ENCODE data around the gene CD46.
"Not testable (repeated sequence)": the region's sequence is repeated elsewhere in the genome, so short reads cannot be mapped to it uniquely, and the experiment has no call there.

Gene CD46

DNA sequence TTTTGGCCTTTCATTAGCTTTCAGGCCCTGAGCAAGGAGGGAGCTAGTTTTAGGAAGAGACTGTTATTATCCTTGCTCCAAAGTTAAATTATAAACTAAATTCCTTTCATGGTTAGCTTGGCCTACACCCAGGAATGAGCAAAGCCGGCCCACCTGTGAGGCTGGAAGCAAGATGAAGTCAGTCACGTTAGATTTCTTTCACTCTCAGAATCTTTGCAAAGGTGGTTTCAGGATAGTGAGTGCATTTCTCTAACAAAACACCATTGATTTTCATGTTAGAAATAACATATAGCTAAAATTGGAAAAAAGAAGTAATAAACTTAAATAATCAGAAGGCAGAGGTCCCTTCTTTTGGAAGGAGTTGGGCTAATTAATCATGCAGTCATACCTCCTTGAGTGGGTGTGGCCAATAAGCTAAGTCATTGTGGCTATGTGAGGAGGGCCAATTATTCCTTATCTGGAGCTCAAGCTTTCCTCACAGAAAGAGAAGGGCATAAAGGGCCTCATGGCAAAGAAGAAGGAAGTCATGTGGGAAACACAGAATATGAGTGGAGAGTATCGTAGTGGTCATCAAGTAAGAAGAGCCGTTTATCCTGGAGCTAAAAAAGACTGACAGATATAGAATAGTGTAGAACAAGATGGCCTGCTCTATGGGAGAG, 23.5 kb upstream of the CD46 start:
- not testable (repeated sequence) for H2AFZ ChIP-seq (ENCODE audit: low read length); H3K79me1 ChIP-seq (ENCODE audit: low read depth, low read length); H3K23ac ChIP-seq (ENCODE audit: low read depth, low read length, poor library complexity); H3K27ac ChIP-seq (replicated peaks; ENCODE audit: low read length); H3K27me3 ChIP-seq (ENCODE audit: control insufficient read depth in 3 of 3, insufficient read depth in 3 of 3, low read depth in 1 of 3, low read length in 3 of 3); H3K4ac ChIP-seq (ENCODE audit: low read length); H3K18ac ChIP-seq (ENCODE audit: low read length); H2BK5ac ChIP-seq (ENCODE audit: low read length); H2BK12ac ChIP-seq (ENCODE audit: low read length); H2AK5ac ChIP-seq (ENCODE audit: low read depth, low read length); H2BK15ac ChIP-seq (ENCODE audit: low read length); H3K4me1 ChIP-seq (ENCODE audit: control insufficient read depth in 2 of 2, insufficient read depth in 1 of 2, low read depth in 1 of 2, low read length in 2 of 2); DNase-seq (ENCODE audit: low spot score); H3K4me3 ChIP-seq (ENCODE audit: low read length in 2 of 2); H2BK120ac ChIP-seq (ENCODE audit: low read depth, low read length); H3K9me3 ChIP-seq (replicated peaks in 1 of 2; ENCODE audit: control insufficient read depth in 2 of 2, insufficient read depth in 1 of 2, low read depth in 1 of 2, low read length in 2 of 2); H3K9ac ChIP-seq (ENCODE audit: low read depth, low read length, poor library complexity); H4K91ac ChIP-seq (ENCODE audit: low read depth, low read length, poor library complexity); H3K4me2 ChIP-seq (ENCODE audit: insufficient read depth, low read length, poor library complexity, severe bottlenecking); H3K14ac ChIP-seq (ENCODE audit: low read length); H3K36me3 ChIP-seq (replicated peaks in 1 of 2; ENCODE audit: control insufficient read depth in 2 of 2, insufficient read depth in 2 of 2, low read length in 2 of 2); H4K8ac ChIP-seq (ENCODE audit: low read depth, low read length)
- WGBS, 2 donors (ENCODE audit: extremely low coverage in 2 of 2, insufficient read length in 2 of 2, insufficient replicate concordance in 1 of 2), result no CpG with 5 or more reads among the region's 4 CpGs

DNA sequence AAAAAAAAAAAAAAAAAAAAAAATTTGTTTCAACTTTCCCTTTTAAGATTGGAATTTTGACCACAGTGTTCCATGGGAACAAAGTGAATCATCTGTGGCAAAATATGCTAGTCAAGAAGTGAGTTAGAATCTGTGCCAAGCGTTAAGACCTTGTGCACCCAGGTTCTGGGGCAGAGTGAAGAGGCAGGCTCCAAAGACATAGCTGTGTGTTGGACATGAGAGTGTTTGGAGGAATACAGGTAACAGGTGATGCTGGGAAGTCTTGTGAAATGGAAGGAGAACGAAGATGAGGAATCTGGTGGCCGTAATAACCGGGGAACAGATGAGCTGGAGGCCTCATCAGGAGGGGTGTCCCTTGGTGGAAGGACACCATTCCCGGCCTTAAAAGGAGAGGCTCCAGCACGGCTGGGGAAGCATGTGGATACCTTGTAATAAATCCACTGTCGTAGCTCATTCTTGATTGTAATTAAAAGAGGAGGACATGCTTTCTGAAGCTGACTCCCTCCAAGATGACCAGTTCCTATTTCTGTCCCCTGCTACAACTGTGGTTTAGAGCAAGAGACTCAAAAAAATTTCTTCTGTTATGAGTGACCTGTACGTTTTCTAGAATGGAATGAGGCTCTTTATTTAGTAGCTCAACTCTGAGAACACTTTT, 14.2 kb upstream of the CD46 start:
- not testable (repeated sequence) for H3K18ac ChIP-seq (ENCODE audit: low read length); H2BK120ac ChIP-seq (ENCODE audit: low read depth, low read length); H2BK5ac ChIP-seq (ENCODE audit: low read length); H4K91ac ChIP-seq (ENCODE audit: low read depth, low read length, poor library complexity); H3K4ac ChIP-seq (ENCODE audit: low read length); H2BK12ac ChIP-seq (ENCODE audit: low read length); H3K4me2 ChIP-seq (ENCODE audit: insufficient read depth, low read length, poor library complexity, severe bottlenecking); H2AK5ac ChIP-seq (ENCODE audit: low read depth, low read length); H2AFZ ChIP-seq (ENCODE audit: low read length); H3K4me1 ChIP-seq (ENCODE audit: control insufficient read depth in 2 of 2, insufficient read depth in 1 of 2, low read depth in 1 of 2, low read length in 2 of 2); DNase-seq (ENCODE audit: low spot score); H3K9ac ChIP-seq (ENCODE audit: low read depth, low read length, poor library complexity); H3K27ac ChIP-seq (replicated peaks; ENCODE audit: low read length); H3K9me3 ChIP-seq (replicated peaks in 1 of 2; ENCODE audit: control insufficient read depth in 2 of 2, insufficient read depth in 1 of 2, low read depth in 1 of 2, low read length in 2 of 2); H3K4me3 ChIP-seq (ENCODE audit: low read length in 2 of 2); H3K79me1 ChIP-seq (ENCODE audit: low read depth, low read length); H2BK15ac ChIP-seq (ENCODE audit: low read length); H3K14ac ChIP-seq (ENCODE audit: low read length); H3K36me3 ChIP-seq (replicated peaks in 1 of 2; ENCODE audit: control insufficient read depth in 2 of 2, insufficient read depth in 2 of 2, low read length in 2 of 2); H3K23ac ChIP-seq (ENCODE audit: low read depth, low read length, poor library complexity); H3K27me3 ChIP-seq (ENCODE audit: control insufficient read depth in 3 of 3, insufficient read depth in 3 of 3, low read depth in 1 of 3, low read length in 3 of 3); H4K8ac ChIP-seq (ENCODE audit: low read depth, low read length)
- no CpG with 5 or more reads among the region's 8 CpGs for WGBS, 2 donors (ENCODE audit: extremely low coverage in 2 of 2, insufficient read length in 2 of 2, insufficient replicate concordance in 1 of 2)

DNA sequence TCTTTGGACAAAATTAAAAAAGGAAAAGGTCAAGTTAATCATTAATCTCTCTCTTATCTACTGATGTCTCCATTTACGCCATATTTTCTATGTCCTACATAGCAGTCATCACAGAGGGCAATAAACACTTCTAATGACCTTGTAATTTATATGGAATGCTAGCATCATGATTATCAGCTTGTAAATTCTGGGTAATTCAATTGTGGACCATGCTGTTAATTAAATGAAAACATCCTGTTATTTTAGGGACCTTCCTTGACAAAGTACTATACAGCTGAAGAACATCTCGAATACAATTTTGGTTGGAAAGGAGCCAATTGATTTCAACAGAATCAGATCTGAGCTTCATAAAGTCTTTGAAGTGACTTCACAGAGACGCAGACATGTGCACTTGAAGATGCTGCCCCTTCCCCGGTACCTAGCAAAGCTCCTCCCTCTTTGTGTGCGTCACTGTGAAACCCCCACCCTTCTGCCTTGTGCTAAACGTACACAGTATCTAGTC, 13.6 kb upstream of the CD46 start:
- H3K4me2 ChIP-seq (ENCODE audit: insufficient read depth, low read length, poor library complexity, severe bottlenecking), result not testable (repeated sequence)

DNA sequence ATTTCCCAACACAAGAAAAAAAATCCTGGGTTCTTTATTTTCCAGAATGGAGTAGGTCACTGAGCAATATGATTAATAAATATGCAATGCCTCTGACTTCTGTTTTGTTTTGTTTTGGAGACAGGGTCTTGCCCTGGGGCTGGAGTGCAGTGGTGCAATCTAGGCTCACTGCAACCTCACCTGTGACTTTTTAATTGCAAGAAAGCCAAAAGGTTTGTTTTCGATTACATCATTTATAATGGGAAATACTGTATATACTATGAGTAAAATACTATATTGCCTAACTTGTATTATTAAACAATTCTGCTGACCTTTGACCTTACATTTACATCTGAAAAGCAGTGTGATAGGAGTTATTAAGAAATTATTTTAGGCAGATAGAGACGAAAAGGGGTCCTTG, 11.6 kb upstream of the CD46 start:
- no peak overlapping the region for H3K14ac ChIP-seq (ENCODE audit: low read length)
- H2BK15ac ChIP-seq (ENCODE audit: low read length), result no peak overlapping the region
- H3K4me3 ChIP-seq (ENCODE audit: low read length in 2 of 2), result no peak overlapping the region
- H4K8ac ChIP-seq (ENCODE audit: low read depth, low read length), result no peak overlapping the region
- no peak overlapping the region for H3K27ac ChIP-seq (replicated peaks; ENCODE audit: low read length)
- no peak overlapping the region for H3K4ac ChIP-seq (ENCODE audit: low read length)
- no peak overlapping the region for H3K4me2 ChIP-seq (ENCODE audit: insufficient read depth, low read length, poor library complexity, severe bottlenecking)
- H3K79me1 ChIP-seq (ENCODE audit: low read depth, low read length), result no peaks in the 10 kb centered on the region
- no peaks in the 10 kb centered on the region for H3K36me3 ChIP-seq (replicated peaks in 1 of 2; ENCODE audit: control insufficient read depth in 2 of 2, insufficient read depth in 2 of 2, low read length in 2 of 2)
- no peak overlapping the region for H4K91ac ChIP-seq (ENCODE audit: low read depth, low read length, poor library complexity)
- no peaks in the 10 kb centered on the region for H3K9me3 ChIP-seq (replicated peaks in 1 of 2; ENCODE audit: control insufficient read depth in 2 of 2, insufficient read depth in 1 of 2, low read depth in 1 of 2, low read length in 2 of 2)
- no peak overlapping the region for H2BK12ac ChIP-seq (ENCODE audit: low read length)
- H2AFZ ChIP-seq (ENCODE audit: low read length), result no peak overlapping the region
- H3K27me3 ChIP-seq (ENCODE audit: control insufficient read depth in 3 of 3, insufficient read depth in 3 of 3, low read depth in 1 of 3, low read length in 3 of 3), result no peaks in the 10 kb centered on the region
- no peak overlapping the region for H3K9ac ChIP-seq (ENCODE audit: low read depth, low read length, poor library complexity)
- no peak overlapping the region for H2BK120ac ChIP-seq (ENCODE audit: low read depth, low read length)
- H3K4me1 ChIP-seq (ENCODE audit: control insufficient read depth in 2 of 2, insufficient read depth in 1 of 2, low read depth in 1 of 2, low read length in 2 of 2), result no peaks in the 10 kb centered on the region
- no peak overlapping the region for H3K23ac ChIP-seq (ENCODE audit: low read depth, low read length, poor library complexity)
- DNase-seq (ENCODE audit: low spot score), result no peak
- no CpG with 5 or more reads among the region's 2 CpGs for WGBS, 2 donors (ENCODE audit: extremely low coverage in 2 of 2, insufficient read length in 2 of 2, insufficient replicate concordance in 1 of 2)
- no peak overlapping the region for H3K18ac ChIP-seq (ENCODE audit: low read length)
- no peak overlapping the region for H2AK5ac ChIP-seq (ENCODE audit: low read depth, low read length)
- H2BK5ac ChIP-seq (ENCODE audit: low read length), result no peak overlapping the region

More for the DNA sequence above, 13.6 kb upstream of the CD46 start:
- not testable (repeated sequence) for H3K36me3 ChIP-seq (replicated peaks in 1 of 2; ENCODE audit: control insufficient read depth in 2 of 2, insufficient read depth in 2 of 2, low read length in 2 of 2); H3K27me3 ChIP-seq (ENCODE audit: control insufficient read depth in 3 of 3, insufficient read depth in 3 of 3, low read depth in 1 of 3, low read length in 3 of 3); H4K91ac ChIP-seq (ENCODE audit: low read depth, low read length, poor library complexity); H2AFZ ChIP-seq (ENCODE audit: low read length); H3K9ac ChIP-seq (ENCODE audit: low read depth, low read length, poor library complexity); H2AK5ac ChIP-seq (ENCODE audit: low read depth, low read length); H2BK12ac ChIP-seq (ENCODE audit: low read length); H3K27ac ChIP-seq (replicated peaks; ENCODE audit: low read length); H2BK15ac ChIP-seq (ENCODE audit: low read length); H3K4me3 ChIP-seq (ENCODE audit: low read length in 2 of 2); H3K18ac ChIP-seq (ENCODE audit: low read length); H3K9me3 ChIP-seq (replicated peaks in 1 of 2; ENCODE audit: control insufficient read depth in 2 of 2, insufficient read depth in 1 of 2, low read depth in 1 of 2, low read length in 2 of 2); H3K23ac ChIP-seq (ENCODE audit: low read depth, low read length, poor library complexity); DNase-seq (ENCODE audit: low spot score); H3K79me1 ChIP-seq (ENCODE audit: low read depth, low read length); H3K4ac ChIP-seq (ENCODE audit: low read length); H4K8ac ChIP-seq (ENCODE audit: low read depth, low read length); H3K14ac ChIP-seq (ENCODE audit: low read length); H2BK5ac ChIP-seq (ENCODE audit: low read length); H2BK120ac ChIP-seq (ENCODE audit: low read depth, low read length); H3K4me1 ChIP-seq (ENCODE audit: control insufficient read depth in 2 of 2, insufficient read depth in 1 of 2, low read depth in 1 of 2, low read length in 2 of 2)
- no CpG with 5 or more reads among the region's 6 CpGs for WGBS, 2 donors (ENCODE audit: extremely low coverage in 2 of 2, insufficient read length in 2 of 2, insufficient replicate concordance in 1 of 2)
